CD8-positive, alpha-beta memory T cell (primary cell): ENCODE data around the gene SYT7. TPM values are rescaled to one million over a fixed set of nuclear protein-coding genes. Genes with fewer than 3 reads are reported as not detected.

Experiments
- CTCF ChIA-PET: fragments of 350-600 bp; sonication (Branson Sonifier 250); formaldehyde crosslinking; loops from one replicate; lab custom pipeline; 2021; ENCODE audit warnings: antibody characterized with exemption; lab: Charles Lee
- POLR2A ChIA-PET: fragments of 350-600 bp; sonication (Branson Sonifier 250); formaldehyde crosslinking; loops from one replicate; lab custom pipeline; 2021; ENCODE audit warnings: antibody characterized with exemption; lab: Charles Lee
- DNase-seq, 5 donors: peaks; one replicate each; pipeline versions ENCODE4 v3.0.0 to v3.0.0-alpha.2; 2020 to 2022; ENCODE audit warnings: mixed read lengths in 1 of 5
- H3K27ac ChIP-seq: one replicate; pipeline ENCODE4 v1.7.0; 2013; ENCODE audit warnings: low read depth, mild to moderate bottlenecking, low read length, moderate library complexity
- H3K27me3 ChIP-seq: 2 replicates; pipeline ENCODE4 v1.7.0; 2013; ENCODE audit warnings: low read length, mild to moderate bottlenecking; ENCODE audit not compliant: insufficient read depth, poor library complexity, severe bottlenecking
- H3K36me3 ChIP-seq: 2 replicates; pipeline ENCODE4 v1.7.0; 2013; ENCODE audit warnings: mild to moderate bottlenecking, low read length, moderate library complexity; ENCODE audit not compliant: insufficient read depth
- H3K4me1 ChIP-seq: 2 replicates; pipeline ENCODE4 v1.7.0; 2013; ENCODE audit warnings: mild to moderate bottlenecking, low read length, moderate library complexity; ENCODE audit not compliant: insufficient read depth
- H3K4me3 ChIP-seq: 2 replicates; pipeline ENCODE4 v1.7.0; 2013; ENCODE audit warnings: mild to moderate bottlenecking, low read length
- H3K9me3 ChIP-seq: 2 replicates; pipeline ENCODE4 v1.7.0; 2013; ENCODE audit warnings: mild to moderate bottlenecking, low read length
- H3K27ac Mint-ChIP-seq, 8 donors: one replicate each; pipeline ENCODE4 v1.8.0; 2020 to 2021; ENCODE audit warnings: mixed read lengths in 8 of 8, mild to moderate bottlenecking in 6 of 8, inconsistent platforms in 3 of 8, moderate library complexity in 3 of 8
- H3K27me3 Mint-ChIP-seq, 2 donors: one replicate each; pipeline ENCODE4 v1.8.0; 2020 to 2021; ENCODE audit warnings: mixed read lengths in 2 of 2, mild to moderate bottlenecking in 1 of 2, moderate library complexity in 1 of 2
- H3K36me3 Mint-ChIP-seq, 3 donors: one replicate each; pipeline ENCODE4 v1.8.0; 2020 to 2021; ENCODE audit warnings: mixed read lengths in 3 of 3, inconsistent platforms in 1 of 3, mild to moderate bottlenecking in 1 of 3
- H3K4me1 Mint-ChIP-seq, 3 donors: one replicate each; pipeline ENCODE4 v1.8.0; 2020 to 2021; ENCODE audit warnings: mixed read lengths in 3 of 3, inconsistent platforms in 1 of 3, mild to moderate bottlenecking in 1 of 3
- H3K4me3 Mint-ChIP-seq, 7 donors: one replicate each; pipeline ENCODE4 v1.8.0; 2020 to 2021; ENCODE audit warnings: mixed read lengths in 7 of 7, mild to moderate bottlenecking in 6 of 7, moderate library complexity in 4 of 7, inconsistent platforms in 2 of 7
- H3K9me3 Mint-ChIP-seq, 5 donors: one replicate each; pipeline ENCODE4 v1.8.0; 2020 to 2022; ENCODE audit warnings: mixed read lengths in 5 of 5, mild to moderate bottlenecking in 3 of 5, moderate library complexity in 2 of 5, inconsistent platforms in 1 of 5
- polyA plus RNA-seq: library from polyadenylated mRNA; unstranded; fragments of 300-500 nt; fragmentation: Illumina TruSeq; gene quantifications from one replicate; pipeline ENCODE4 v1.2.3, GENCODE V29; 2021
- total RNA-seq, 2 experiments: library from RNA; stranded (reverse); gene quantifications; one replicate each; pipeline ENCODE4 v1.2.3, GENCODE V29; 2021

The SYT7 gene
- total and polyA plus RNA-seq, 3 experiments from 2014 or later: not detected

- H3K27me3 ChIP-seq: no peaks in the 10 kb centered on the region
- H3K4me3 Mint-ChIP-seq: no peak overlapping the region
- no peak overlapping the region for H3K27ac Mint-ChIP-seq
Measured at GRCh38 chr11:61533039-61533375, 47.9 kb downstream of the SYT7 start.

GRCh38 chr11:61532134-61533038 is 48.5 kb downstream of the SYT7 start:
- Histone ChIP-seq H3K4me1 (no peaks in the 10 kb centered on the region), H3K4me3 (no peak overlapping the region), H3K36me3 (no peaks in the 10 kb centered on the region), H3K27me3 (no peaks in the 10 kb centered on the region), H3K9me3 (no peaks in the 10 kb centered on the region), H3K27ac (no peak overlapping the region)
- H3K27ac Mint-ChIP-seq: peak overlapping the region in 1 of 8 donors; percentile 57
- CTCF ChIA-PET: interaction anchor here (0.6 to 3.8 kb wide), 8 partner anchors 10 to 201 kb away, joined by 3 to 14 read pairs (median 4); no protein-coding TSS in a partner anchor
- peak in 3 of 5 donors; percentile 10 to 26 (median 13) for DNase-seq
- H3K27me3 Mint-ChIP-seq: peaks cover 9 to 38% of the 10 kb centered on the region in 2 donors
- H3K4me1 Mint-ChIP-seq: no peaks in the 10 kb centered on the region
- POLR2A ChIA-PET: no interaction called here
- no peaks in the 10 kb centered on the region for H3K9me3 Mint-ChIP-seq
- no peak overlapping the region for H3K4me3 Mint-ChIP-seq
- H3K36me3 Mint-ChIP-seq: no peaks in the 10 kb centered on the region

More at GRCh38 chr11:61533039-61533375, 47.9 kb downstream of the SYT7 start:
- H3K27me3 Mint-ChIP-seq: peaks cover 9 to 34% of the 10 kb centered on the region in 2 donors
- DNase-seq: no peak
- no peaks in the 10 kb centered on the region for H3K4me1 ChIP-seq
- no peaks in the 10 kb centered on the region for H3K36me3 ChIP-seq
- ChIA-PET CTCF (interaction anchor here (1.4 to 2.0 kb wide), 2 partner anchors 19 to 31 kb away, joined by 4 to 7 read pairs; no protein-coding TSS in a partner anchor), POLR2A (no interaction called here)
- no peak overlapping the region for H3K4me3 ChIP-seq
- no peaks in the 10 kb centered on the region for H3K9me3 Mint-ChIP-seq
- H3K36me3 Mint-ChIP-seq: no peaks in the 10 kb centered on the region
- H3K4me1 Mint-ChIP-seq: no peaks in the 10 kb centered on the region
- H3K27ac ChIP-seq: no peak overlapping the region
- no peaks in the 10 kb centered on the region for H3K9me3 ChIP-seq

GRCh38 chr11:61531044-61531443 is 49.8 kb downstream of the SYT7 start:
- no peak for DNase-seq
- H3K27ac ChIP-seq: no peak overlapping the region
- no peak overlapping the region for H3K4me3 Mint-ChIP-seq
- no peaks in the 10 kb centered on the region for H3K36me3 ChIP-seq
- H3K27me3 Mint-ChIP-seq: peaks cover 9 to 45% of the 10 kb centered on the region in 2 donors
- H3K9me3 Mint-ChIP-seq: no peaks in the 10 kb centered on the region
- H3K4me1 Mint-ChIP-seq: no peaks in the 10 kb centered on the region
- CTCF ChIA-PET: interaction anchor here (1.2 to 3.8 kb wide), 3 partner anchors 14 to 28 kb away, joined by 3 to 14 read pairs (median 7); no protein-coding TSS in a partner anchor
- no peak overlapping the region for H3K27ac Mint-ChIP-seq
- no peaks in the 10 kb centered on the region for H3K27me3 ChIP-seq
- no peaks in the 10 kb centered on the region for H3K4me1 ChIP-seq
- no peaks in the 10 kb centered on the region for H3K9me3 ChIP-seq
- no peaks in the 10 kb centered on the region for H3K36me3 Mint-ChIP-seq
- H3K4me3 ChIP-seq: no peak overlapping the region
- POLR2A ChIA-PET: no interaction called here

GRCh38 chr11:61529537-61530225 is 51.2 kb downstream of the SYT7 start:
- Histone ChIP-seq H3K4me1 (no peaks in the 10 kb centered on the region), H3K27ac (no peak overlapping the region), H3K36me3 (no peaks in the 10 kb centered on the region), H3K27me3 (no peaks in the 10 kb centered on the region), H3K9me3 (no peaks in the 10 kb centered on the region), H3K4me3 (no peak overlapping the region)
- Mint-ChIP-seq H3K9me3 (no peaks in the 10 kb centered on the region), H3K4me1 (no peaks in the 10 kb centered on the region), H3K27ac (peak overlapping the region in 1 of 8 donors; percentile 38), H3K4me3 (peak overlapping the region in 1 of 7 donors; percentile 23), H3K27me3 (peaks cover 9 to 48% of the 10 kb centered on the region in 2 donors), H3K36me3 (no peaks in the 10 kb centered on the region)
- no peak for DNase-seq
- ChIA-PET POLR2A (no interaction called here), CTCF (interaction anchor here (3.8 kb wide), 1 partner anchor 13 kb away, joined by 14 read pairs; no protein-coding TSS in a partner anchor)

DNA sequence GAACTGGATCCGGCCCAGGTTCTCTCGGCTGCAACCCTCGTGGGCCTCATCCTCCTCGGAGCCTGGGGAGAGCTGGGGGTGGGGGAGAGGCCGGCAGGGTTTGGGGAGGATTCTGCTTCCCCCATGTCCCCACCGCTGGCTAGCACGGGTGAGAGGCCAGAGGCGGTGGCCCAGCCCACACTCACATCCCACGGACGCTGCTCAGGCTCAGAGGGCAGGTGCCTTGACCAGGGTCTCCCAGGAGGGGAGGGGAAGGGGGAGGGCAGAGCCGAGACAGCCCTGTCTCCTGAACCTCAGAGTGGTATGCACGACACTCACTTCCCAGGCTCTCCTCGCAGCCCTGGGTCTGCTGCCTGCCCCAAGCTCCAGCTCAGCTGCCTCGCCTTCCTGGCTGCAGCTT is 52.8 kb downstream of the SYT7 start:
- Mint-ChIP-seq H3K9me3 (no peaks in the 10 kb centered on the region), H3K27me3 (peaks cover 8 to 47% of the 10 kb centered on the region in 2 donors), H3K27ac (no peak overlapping the region), H3K36me3 (no peaks in the 10 kb centered on the region), H3K4me3 (no peak overlapping the region), H3K4me1 (no peaks in the 10 kb centered on the region)
- Histone ChIP-seq H3K27ac (no peak overlapping the region), H3K36me3 (no peaks in the 10 kb centered on the region), H3K4me3 (no peak overlapping the region), H3K27me3 (no peaks in the 10 kb centered on the region), H3K4me1 (no peaks in the 10 kb centered on the region), H3K9me3 (no peaks in the 10 kb centered on the region)
- ChIA-PET CTCF (interaction anchor here (1.4 kb wide), 1 partner anchor 11 kb away, joined by 4 read pairs; no protein-coding TSS in a partner anchor), POLR2A (no interaction called here)
- no peak for DNase-seq

GRCh38 chr11:61526956-61527731 is 53.7 kb downstream of the SYT7 start:
- Histone ChIP-seq H3K27me3 (no peaks in the 10 kb centered on the region), H3K27ac (no peak overlapping the region), H3K36me3 (no peaks in the 10 kb centered on the region), H3K4me1 (no peaks in the 10 kb centered on the region), H3K4me3 (no peak overlapping the region), H3K9me3 (no peaks in the 10 kb centered on the region)
- Mint-ChIP-seq H3K27me3 (peaks cover 8 to 50% of the 10 kb centered on the region in 2 donors), H3K4me3 (no peak overlapping the region), H3K9me3 (no peaks in the 10 kb centered on the region), H3K36me3 (no peaks in the 10 kb centered on the region), H3K4me1 (no peaks in the 10 kb centered on the region), H3K27ac (no peak overlapping the region)
- CTCF ChIA-PET: interaction anchor here (1.4 to 1.8 kb wide), 2 partner anchors 10 kb away, joined by 4 to 16 read pairs; no protein-coding TSS in a partner anchor
- no peak for DNase-seq
- POLR2A ChIA-PET: no interaction called here

- no peak overlapping the region for H3K27ac ChIP-seq
- H3K36me3 Mint-ChIP-seq: no peaks in the 10 kb centered on the region
- H3K27ac Mint-ChIP-seq: no peak overlapping the region
- ChIA-PET POLR2A (no interaction called here), CTCF (interaction anchor here (0.9 to 1.8 kb wide), 2 partner anchors 9 to 80 kb away, joined by 3 to 16 read pairs; no protein-coding TSS in a partner anchor)
- H3K4me3 ChIP-seq: no peak overlapping the region
- no peak overlapping the region for H3K4me3 Mint-ChIP-seq
- DNase-seq: no peak
- no peaks in the 10 kb centered on the region for H3K4me1 Mint-ChIP-seq
- no peaks in the 10 kb centered on the region for H3K27me3 ChIP-seq
- no peaks in the 10 kb centered on the region for H3K4me1 ChIP-seq
- H3K27me3 Mint-ChIP-seq: peaks cover 8 to 50% of the 10 kb centered on the region in 2 donors
- no peaks in the 10 kb centered on the region for H3K9me3 Mint-ChIP-seq
- no peaks in the 10 kb centered on the region for H3K9me3 ChIP-seq
- no peaks in the 10 kb centered on the region for H3K36me3 ChIP-seq
Measured at GRCh38 chr11:61526229-61526628, 54.6 kb downstream of the SYT7 start.
